Erythroblast (primary cell): ENCODE measurements around the gene HLA-DMB.

Experiments
- GATA1 ChIP-seq: IDR thresholded peaks from 2 replicates; pipeline ENCODE4 v1.6.1; 2011; ENCODE audit warnings: low read depth, mild to moderate bottlenecking, control low read depth, low read length, moderate library complexity
- POLR2A ChIP-seq: IDR thresholded peaks from 2 replicates; pipeline ENCODE4 v1.6.1; 2011; ENCODE audit warnings: mild to moderate bottlenecking, low read length

GRCh38 chr6:32984622-32985389 lies 44.0 kb upstream of the HLA-DMB start:
- TF ChIP-seq POLR2A (no peak), GATA1 (no peak)
